Activated naive CD8-positive, alpha-beta T cell treated with anti-CD3 and anti-CD28 coated beads, Interleukin-2, amount 50 U/mL, for 24 hours (primary cell): ENCODE measurements around the gene KPNB1.
A peak's percentile ranks its signal among the peaks of the same experiment; 100 is the strongest.

ENCODE experiments used
- ATAC-seq: fragments of 150-1000 bp; cut with Tn5 transposase; one replicate; pipeline ENCODE4 v1.10.0; 2021
- DNase-seq: peaks from one replicate; pipeline ENCODE4 v3.0.0; 2021
- H3K27ac Mint-ChIP-seq: one replicate; pipeline ENCODE4 v1.8.0; 2021; ENCODE audit warnings: mild to moderate bottlenecking, mixed read lengths
- H3K27me3 Mint-ChIP-seq: one replicate; pipeline ENCODE4 v1.8.0; 2021; ENCODE audit warnings: mixed read lengths
- H3K36me3 Mint-ChIP-seq: one replicate; pipeline ENCODE4 v1.8.0; 2021; ENCODE audit warnings: low read depth, mixed read lengths
- H3K4me1 Mint-ChIP-seq: one replicate; pipeline ENCODE4 v1.8.0; 2021; ENCODE audit warnings: mixed read lengths
- H3K4me3 Mint-ChIP-seq: one replicate; pipeline ENCODE4 v1.8.0; 2021; ENCODE audit warnings: mild to moderate bottlenecking, moderate library complexity, mixed read lengths
- H3K9me3 Mint-ChIP-seq: one replicate; pipeline ENCODE4 v1.8.0; 2021; ENCODE audit warnings: mixed read lengths

KPNB1 gene

DNA sequence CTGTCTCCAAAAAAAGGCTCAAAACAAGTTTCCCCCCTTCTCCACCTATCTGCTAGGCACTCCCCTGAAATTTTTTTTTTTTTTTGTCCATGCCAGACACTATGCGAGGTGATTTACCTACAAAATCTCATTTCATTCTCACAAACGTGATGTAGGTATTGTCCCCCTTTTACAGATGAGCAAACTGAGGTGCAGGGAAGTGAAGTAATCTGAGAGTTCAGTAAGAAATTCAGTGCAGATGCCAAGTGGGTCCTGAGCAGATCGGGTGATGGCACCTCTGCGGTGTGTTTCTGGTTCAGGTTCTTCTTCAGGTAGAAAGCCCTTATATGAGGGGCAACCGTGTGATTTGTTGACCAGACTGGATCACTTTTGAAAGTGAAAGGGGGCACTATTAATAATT, 54.0 kb downstream of the KPNB1 start:
- DNase-seq (peak; percentile 15), ATAC-seq (no peak)
- Mint-ChIP-seq H3K27ac (peak overlapping the region; percentile 98), H3K27me3 (no peaks in the 10 kb centered on the region), H3K36me3 (peaks cover 8% of the 10 kb centered on the region), H3K9me3 (no peaks in the 10 kb centered on the region), H3K4me1 (peaks cover 85% of the 10 kb centered on the region), H3K4me3 (peak overlapping the region; percentile 72)

DNA sequence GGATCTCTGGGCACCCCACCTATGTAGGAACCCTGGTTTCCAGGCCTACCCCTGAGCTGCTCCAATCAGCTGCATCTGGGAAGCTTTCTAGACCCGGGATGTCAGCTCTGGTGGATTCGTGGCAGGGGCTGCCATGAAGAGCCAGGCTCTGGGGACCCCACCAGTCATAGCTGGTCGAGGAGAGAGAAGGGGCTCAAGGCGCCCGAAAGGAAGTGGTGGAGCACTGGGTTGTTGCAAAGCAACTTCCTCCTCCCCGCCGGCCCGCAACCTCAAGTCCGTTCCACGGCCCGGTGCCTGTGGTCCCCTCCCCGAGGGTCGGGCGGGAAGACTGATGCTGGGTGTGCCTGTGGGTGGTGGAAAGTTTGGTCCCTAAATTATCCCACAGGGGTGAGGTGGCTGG, 54.4 kb downstream of the KPNB1 start:
- H3K9me3 Mint-ChIP-seq: no peaks in the 10 kb centered on the region

DNA sequence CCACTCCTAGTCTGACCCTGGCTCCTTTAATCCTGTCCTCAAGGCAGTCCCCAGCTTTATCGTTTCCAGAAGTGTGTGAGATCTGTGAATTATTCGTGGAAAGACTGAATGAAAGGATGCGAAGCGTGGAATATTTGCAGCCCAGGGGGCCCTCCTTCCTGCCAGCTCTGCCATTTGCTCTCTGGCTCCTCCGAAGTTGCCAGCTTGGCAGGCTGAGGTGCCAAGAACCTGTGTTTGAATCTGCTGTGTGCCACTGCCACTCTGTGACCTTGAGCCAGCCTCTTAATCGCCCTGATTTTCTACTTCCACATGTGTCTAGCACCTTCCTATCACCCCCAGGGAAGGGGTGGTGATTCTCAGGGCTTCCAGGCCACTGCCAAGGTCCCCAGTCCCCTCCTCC, 55.0 kb downstream of the KPNB1 start:
- no peak for ATAC-seq
- Mint-ChIP-seq H3K4me1 (peaks cover 80% of the 10 kb centered on the region), H3K27me3 (no peaks in the 10 kb centered on the region), H3K27ac (peak overlapping the region; percentile 98), H3K36me3 (peaks cover 11% of the 10 kb centered on the region), H3K9me3 (no peaks in the 10 kb centered on the region), H3K4me3 (peak overlapping the region; percentile 72)
- DNase-seq: no peak

More for the DNA sequence above, 54.4 kb downstream of the KPNB1 start:
- Mint-ChIP-seq H3K4me3 (peak overlapping the region; percentile 72), H3K27me3 (no peaks in the 10 kb centered on the region), H3K27ac (peak overlapping the region; percentile 98), H3K36me3 (peaks cover 8% of the 10 kb centered on the region), H3K4me1 (peaks cover 80% of the 10 kb centered on the region)
- no peak for ATAC-seq
- DNase-seq: no peak

DNA sequence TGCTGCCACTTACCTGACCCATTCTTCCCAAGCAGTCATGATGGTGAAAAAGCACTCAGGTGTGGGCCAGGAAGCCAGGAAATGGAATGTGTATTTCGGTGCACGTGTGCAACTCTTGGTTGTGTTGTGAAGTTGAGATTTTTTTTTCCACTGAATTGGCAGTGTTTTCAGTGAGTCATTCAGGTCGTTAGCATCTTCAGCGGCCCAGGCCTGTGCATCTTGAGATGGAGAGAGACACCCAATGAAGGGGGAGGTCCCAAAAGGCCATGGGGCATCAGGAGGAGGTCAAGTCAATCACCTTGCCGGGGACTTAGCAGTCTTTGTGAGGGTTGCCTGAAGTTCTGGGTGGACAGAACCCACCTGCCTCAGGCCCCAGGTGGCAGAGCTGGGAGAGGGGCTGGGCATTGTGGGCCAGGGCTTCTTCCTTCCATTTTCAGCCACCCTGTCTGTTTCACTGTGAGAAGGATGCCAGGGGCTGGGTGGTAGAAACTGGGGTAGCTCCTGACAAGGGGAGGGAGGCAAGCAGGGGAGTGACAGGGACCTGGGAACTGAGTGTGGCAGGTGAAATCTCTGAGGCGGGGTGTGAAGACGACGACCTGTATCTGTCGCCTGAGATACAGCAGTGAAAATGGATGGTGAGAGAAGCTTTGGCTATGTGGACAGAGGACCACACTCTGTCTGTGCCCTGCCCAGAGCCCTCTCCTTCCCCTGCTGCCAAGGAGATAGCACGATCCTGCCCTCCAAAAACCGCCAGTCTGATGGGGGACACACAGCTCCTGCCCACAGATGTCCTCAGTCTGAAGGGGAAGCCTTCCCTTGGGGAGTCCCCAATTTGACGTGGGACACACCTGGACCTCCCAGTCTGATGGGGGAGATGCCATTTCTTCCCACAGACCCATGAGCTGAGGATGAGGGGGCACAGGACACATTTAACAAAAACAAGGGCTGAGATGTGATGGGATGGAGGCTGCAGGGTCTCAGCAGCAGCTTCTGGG, 56.1 kb downstream of the KPNB1 start:
- Mint-ChIP-seq H3K4me1 (peaks cover 81% of the 10 kb centered on the region), H3K36me3 (peaks cover 19% of the 10 kb centered on the region), H3K27ac (peak overlapping the region; percentile 98), H3K27me3 (no peaks in the 10 kb centered on the region), H3K9me3 (no peaks in the 10 kb centered on the region), H3K4me3 (peak overlapping the region; percentile 72)
- peak; percentile 64 for DNase-seq
- peak; percentile 57 for ATAC-seq

DNA sequence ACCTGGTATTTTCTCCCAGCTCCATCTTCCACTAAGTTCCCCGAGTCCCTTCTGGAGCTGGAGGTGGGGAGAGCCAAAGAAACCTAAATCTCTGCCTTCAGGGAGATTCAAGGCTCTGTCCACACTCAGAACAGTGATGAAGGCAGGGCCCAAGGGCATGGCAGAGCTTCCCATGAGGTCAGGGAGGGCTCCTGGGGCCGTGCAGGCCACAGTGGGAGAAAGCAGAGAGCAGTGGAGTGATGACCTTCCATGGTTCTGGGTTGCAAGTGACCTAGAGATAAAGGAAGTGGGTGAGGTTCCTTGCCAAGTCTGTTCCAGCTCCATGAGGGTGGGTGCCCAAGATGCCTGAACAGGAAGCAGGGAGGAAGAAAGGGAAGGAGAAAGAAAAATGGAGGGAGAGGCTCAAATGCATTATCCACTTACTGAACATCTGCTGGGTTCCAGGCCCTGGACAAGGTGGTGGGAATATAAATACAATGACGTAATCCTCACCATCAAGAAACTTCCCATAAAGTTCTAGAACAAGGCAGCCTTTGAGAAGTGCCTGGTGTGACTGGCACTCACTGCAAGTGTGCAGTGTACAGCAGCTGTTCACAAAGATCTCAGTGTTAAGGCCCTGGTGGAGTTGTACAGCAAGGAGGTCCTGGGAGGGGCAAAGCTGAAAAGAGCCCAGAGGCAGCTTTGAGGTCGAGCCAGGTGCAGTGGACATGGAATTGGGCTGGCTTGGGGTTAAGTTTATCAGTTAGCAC, 57.5 kb downstream of the KPNB1 start:
- Mint-ChIP-seq H3K9me3 (no peaks in the 10 kb centered on the region), H3K4me3 (no peak overlapping the region), H3K36me3 (peaks cover 19% of the 10 kb centered on the region), H3K4me1 (peaks cover 82% of the 10 kb centered on the region), H3K27ac (peak overlapping the region; percentile 98), H3K27me3 (no peaks in the 10 kb centered on the region)
- ATAC-seq (no peak), DNase-seq (no peak)

DNA sequence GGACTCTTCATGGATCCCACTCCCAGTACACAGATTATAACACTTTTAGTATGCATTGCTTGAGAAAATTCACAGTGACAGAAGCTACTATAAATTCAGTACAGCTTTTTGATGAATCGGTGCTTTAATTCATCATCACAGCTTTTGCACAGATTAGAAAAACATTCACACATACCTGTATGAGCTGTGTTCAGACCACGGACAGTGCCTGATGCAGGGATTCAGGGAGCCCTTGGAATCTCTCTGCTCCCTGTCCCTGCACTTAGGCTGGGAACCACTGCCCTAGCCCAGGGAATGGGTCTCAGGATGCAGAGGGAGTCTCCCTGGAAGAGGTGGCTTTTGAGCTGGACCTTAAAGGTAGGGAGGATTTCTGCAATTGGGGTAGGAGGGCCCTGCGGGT, 58.2 kb downstream of the KPNB1 start:
- DNase-seq (no peak), ATAC-seq (no peak)
- Mint-ChIP-seq H3K4me3 (no peak overlapping the region), H3K4me1 (peaks cover 83% of the 10 kb centered on the region), H3K36me3 (peaks cover 19% of the 10 kb centered on the region), H3K27ac (no peak overlapping the region), H3K9me3 (no peaks in the 10 kb centered on the region), H3K27me3 (no peaks in the 10 kb centered on the region)

DNA sequence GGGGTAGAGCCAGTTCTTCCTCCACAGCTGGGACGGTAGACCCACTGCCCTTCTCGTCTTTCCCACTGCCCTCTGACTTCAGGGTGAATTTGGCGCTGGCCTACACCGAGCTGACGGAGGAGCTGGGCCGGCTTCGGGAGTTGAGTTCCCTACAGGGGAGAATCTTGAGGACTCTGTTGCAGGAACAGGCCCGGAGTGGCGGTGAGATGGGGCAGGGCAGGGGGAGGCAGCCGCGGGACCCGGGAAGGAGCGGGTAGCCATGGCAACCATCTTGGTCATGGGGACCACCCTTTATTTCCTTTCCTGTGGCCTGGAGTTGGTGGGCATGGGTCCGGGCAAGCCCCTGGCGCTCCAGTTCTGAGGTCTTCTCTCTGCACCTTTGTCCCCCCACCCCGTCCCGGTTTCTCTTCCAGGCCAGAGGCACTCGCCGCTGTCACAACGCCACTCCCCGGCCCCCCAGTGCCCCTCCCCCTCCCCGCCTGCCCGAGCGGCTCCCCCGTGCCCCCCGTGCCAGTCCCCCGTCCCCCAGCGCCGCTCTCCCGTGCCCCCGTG, 58.7 kb downstream of the KPNB1 start:
- Mint-ChIP-seq H3K4me3 (no peak overlapping the region), H3K36me3 (peaks cover 19% of the 10 kb centered on the region), H3K9me3 (no peaks in the 10 kb centered on the region), H3K4me1 (peaks cover 83% of the 10 kb centered on the region), H3K27me3 (no peaks in the 10 kb centered on the region), H3K27ac (no peak overlapping the region)
- DNase-seq: no peak
- ATAC-seq: no peak

DNA sequence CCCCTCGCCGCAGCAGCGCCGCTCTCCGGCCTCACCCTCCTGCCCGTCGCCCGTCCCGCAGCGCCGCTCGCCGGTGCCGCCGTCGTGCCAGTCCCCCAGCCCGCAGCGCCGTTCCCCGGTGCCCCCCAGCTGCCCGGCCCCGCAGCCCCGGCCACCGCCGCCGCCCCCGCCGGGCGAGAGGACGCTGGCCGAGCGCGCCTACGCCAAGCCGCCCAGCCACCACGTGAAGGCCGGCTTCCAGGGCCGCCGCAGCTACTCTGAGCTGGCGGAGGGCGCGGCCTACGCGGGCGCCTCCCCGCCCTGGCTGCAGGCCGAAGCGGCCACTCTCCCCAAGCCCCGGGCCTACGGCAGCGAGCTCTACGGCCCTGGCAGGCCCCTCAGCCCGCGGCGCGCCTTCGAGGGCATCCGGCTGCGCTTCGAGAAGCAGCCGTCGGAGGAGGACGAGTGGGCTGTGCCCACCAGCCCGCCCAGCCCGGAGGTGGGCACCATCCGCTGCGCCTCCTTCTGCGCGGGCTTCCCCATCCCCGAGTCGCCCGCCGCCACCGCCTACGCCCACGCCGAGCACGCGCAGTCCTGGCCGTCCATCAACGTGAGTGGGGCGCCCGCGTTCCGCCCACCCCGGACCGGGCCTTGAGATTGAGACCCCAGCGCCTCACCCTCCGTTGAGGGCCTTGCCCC, 59.3 kb downstream of the KPNB1 start:
- peaks cover 19% of the 10 kb centered on the region for H3K36me3 Mint-ChIP-seq
- H3K27me3 Mint-ChIP-seq: no peaks in the 10 kb centered on the region
- H3K9me3 Mint-ChIP-seq: no peaks in the 10 kb centered on the region
- no peak for ATAC-seq
- no peak for DNase-seq
- H3K4me1 Mint-ChIP-seq: peaks cover 81% of the 10 kb centered on the region
- H3K27ac Mint-ChIP-seq: no peak overlapping the region
- H3K4me3 Mint-ChIP-seq: no peak overlapping the region

DNA sequence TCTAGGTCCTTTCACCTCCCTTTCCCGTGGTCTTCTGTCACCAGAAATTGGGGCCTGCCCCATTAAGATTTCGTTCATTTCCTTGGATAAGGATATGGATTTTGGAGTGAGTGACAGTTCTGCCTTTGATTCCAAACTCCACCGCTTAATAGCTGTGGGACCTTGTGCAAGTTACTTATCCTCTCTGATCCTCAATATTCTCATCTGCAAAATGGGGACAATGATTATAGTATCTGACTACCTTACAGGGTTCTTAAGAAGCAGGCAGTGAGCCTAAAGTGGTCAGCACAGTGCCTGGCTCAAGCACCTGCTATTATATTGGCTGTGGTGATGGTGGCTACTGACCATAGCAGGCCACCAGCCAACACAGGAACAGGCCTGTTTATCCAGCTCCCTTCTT, 59.9 kb downstream of the KPNB1 start:
- ATAC-seq (no peak), DNase-seq (no peak)
- Mint-ChIP-seq H3K4me3 (no peak overlapping the region), H3K36me3 (peaks cover 19% of the 10 kb centered on the region), H3K27me3 (no peaks in the 10 kb centered on the region), H3K4me1 (peaks cover 81% of the 10 kb centered on the region), H3K27ac (no peak overlapping the region), H3K9me3 (no peaks in the 10 kb centered on the region)

DNA sequence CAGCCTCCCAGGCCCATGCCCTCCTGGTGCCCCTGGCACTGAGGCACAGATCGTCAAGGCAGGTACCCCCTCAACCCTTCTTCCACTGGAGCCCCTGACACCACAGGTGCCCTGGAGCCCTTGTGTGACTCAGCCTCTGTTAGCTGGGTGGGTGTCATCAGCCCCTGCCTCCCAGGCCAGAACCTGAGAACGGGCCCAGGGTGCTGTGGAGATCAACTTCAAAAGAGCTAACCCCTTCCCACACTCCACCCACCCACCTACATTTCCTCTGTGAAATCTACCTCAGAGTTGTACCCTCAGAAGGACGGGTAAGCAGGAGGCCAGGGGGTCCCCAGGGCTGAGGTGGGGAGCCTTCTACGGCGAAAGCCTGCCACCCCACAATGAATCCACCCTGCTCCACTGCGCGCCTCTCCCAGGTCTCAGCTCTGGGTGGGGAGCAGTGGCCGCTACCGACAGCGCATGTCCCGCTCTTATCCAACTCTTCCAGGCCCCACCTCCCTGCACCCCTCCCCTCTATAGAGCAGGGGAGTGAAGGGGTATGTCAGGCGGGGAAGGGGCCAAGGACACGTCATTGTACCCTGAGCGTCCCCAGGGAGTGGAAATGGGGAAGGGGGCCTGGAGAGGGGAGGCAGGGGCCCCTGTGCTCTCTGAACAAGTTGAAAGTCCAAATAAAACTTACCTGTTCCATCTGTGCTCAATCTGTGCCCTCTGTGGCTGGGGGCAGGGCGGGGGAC, 61.8 kb downstream of the KPNB1 start:
- ATAC-seq (no peak), DNase-seq (no peak)
- Mint-ChIP-seq H3K4me3 (no peak overlapping the region), H3K27me3 (no peaks in the 10 kb centered on the region), H3K36me3 (peaks cover 14% of the 10 kb centered on the region), H3K4me1 (peaks cover 81% of the 10 kb centered on the region), H3K27ac (no peak overlapping the region), H3K9me3 (no peaks in the 10 kb centered on the region)

DNA sequence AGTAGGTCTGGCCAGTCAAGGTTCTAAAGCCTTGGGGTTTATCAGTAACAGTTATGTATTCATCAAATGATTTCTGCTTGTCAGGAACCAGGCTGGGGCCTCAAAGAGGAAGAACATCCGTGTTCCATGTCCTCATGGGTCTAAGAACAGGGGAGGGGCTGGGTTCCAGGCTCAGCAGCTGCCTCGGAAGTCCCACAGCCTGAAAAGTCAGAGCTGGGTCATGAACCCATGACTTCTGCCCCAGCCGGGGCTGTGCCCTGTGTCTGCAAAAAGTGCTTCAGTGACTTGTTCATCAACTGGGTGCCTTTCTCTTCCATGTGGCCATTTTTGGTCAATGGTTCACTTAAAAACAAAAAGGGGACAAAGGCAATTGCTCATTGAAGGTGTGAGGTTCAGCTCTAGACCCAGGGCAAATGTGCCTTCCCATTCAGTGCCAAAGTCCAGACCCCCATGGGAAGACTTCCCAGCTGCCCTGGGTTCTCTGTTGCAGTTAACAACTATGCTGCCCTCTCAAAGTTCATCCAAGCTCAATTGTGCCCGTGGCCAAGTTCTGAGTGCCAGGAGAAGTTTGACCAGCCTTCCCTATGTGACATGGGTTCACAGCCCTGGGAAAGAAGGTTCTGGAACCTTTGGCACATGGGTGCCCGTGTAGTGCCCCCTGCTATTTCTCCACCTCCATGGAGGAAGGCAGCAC, 62.8 kb downstream of the KPNB1 start:
- peaks cover 11% of the 10 kb centered on the region for H3K36me3 Mint-ChIP-seq
- DNase-seq (no peak), ATAC-seq (no peak)
- no peaks in the 10 kb centered on the region for H3K27me3 Mint-ChIP-seq
- H3K4me1 Mint-ChIP-seq: peaks cover 81% of the 10 kb centered on the region
- H3K9me3 Mint-ChIP-seq: no peaks in the 10 kb centered on the region
- H3K4me3 Mint-ChIP-seq: no peak overlapping the region
- no peak overlapping the region for H3K27ac Mint-ChIP-seq

DNA sequence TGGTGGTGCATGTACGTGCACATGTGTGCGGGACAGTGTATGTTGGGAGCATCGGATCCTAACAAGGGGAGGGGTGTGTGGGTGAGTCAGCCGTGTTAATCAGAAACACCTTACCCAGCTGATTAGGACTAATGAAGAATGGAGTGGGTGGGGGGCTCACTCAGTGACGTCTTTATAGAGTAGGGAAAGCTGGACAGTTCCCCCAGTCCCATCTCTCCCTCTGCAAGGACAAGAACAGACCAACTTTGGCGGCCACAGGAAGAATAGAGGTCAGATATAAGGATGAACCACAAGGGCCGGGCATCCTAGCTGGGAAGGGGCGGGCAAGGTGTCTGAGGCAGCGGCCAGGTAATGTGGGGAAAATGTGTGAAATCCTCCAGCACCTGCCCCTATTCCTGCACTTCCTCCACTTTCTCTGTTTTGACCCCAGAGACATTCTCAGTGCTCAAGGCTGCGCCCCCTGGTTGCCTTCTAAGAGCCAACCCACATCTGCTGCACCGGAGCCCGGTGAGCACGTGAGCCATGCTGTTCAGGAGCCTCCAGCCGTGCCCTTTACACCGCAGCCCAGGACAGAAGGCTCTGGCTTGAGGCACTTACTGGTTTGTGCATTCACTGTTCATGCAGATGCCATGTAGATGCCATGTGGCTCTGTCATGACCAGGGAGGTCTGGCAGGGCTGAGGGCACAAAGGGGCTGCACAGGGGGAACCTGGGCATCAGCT, 64.4 kb downstream of the KPNB1 start:
- no peaks in the 10 kb centered on the region for H3K9me3 Mint-ChIP-seq
- ATAC-seq (no peak), DNase-seq (no peak)
- peak overlapping the region; percentile 8 for H3K27ac Mint-ChIP-seq
- peaks cover 92% of the 10 kb centered on the region for H3K4me1 Mint-ChIP-seq
- H3K36me3 Mint-ChIP-seq: peaks cover 11% of the 10 kb centered on the region
- no peak overlapping the region for H3K4me3 Mint-ChIP-seq
- no peaks in the 10 kb centered on the region for H3K27me3 Mint-ChIP-seq
